Colonic mucosa (tissue), 4 donors: ENCODE results near the gene DGAT2L6. TPM values are rescaled to one million over a fixed set of nuclear protein-coding genes. Genes with fewer than 3 reads are reported as not detected.
"Not testable (repeated sequence)": the region's sequence is repeated elsewhere in the genome, so short reads cannot be mapped to it uniquely, and the experiment has no call there.

Experiments used
- DNase-seq: peaks from one replicate; pipeline ENCODE4 v3.0.0-alpha.2; 2020
- H3K27ac ChIP-seq: fragments of 200-600 bp; one replicate; pipeline ENCODE4 v1.8.0; 2021
- H3K27me3 ChIP-seq: fragments of 200-600 bp; one replicate; pipeline ENCODE4 v1.8.0; 2021
- H3K36me3 ChIP-seq: fragments of 200-600 bp; one replicate; pipeline ENCODE4 v1.8.0; 2021
- H3K4me1 ChIP-seq: fragments of 200-600 bp; one replicate; pipeline ENCODE4 v1.8.0; 2021; ENCODE audit warnings: mild to moderate bottlenecking
- H3K4me3 ChIP-seq: fragments of 200-600 bp; one replicate; pipeline ENCODE4 v1.8.0; 2021
- H3K9ac ChIP-seq, 2 donors: one replicate each; pipeline ENCODE4 v1.7.0; 2013; ENCODE audit warnings: control low read depth in 2 of 2, low read depth in 2 of 2, low read length in 2 of 2
- H3K9me3 ChIP-seq: fragments of 200-600 bp; one replicate; pipeline ENCODE4 v1.8.0; 2021
- intact Hi-C: fragments of 100-400 bp; cut with DNase I; formaldehyde crosslinking; loops from one replicate; pipeline ENCODE4 v1.14.1; 2022
- total RNA-seq, 2 donors: library from RNA; stranded (reverse); fragmentation: NEBNext Ultra II Directional in 1 of 2; extraction: Animal tissue kit (Norgen Biotek cat#: 25700) in 1 of 2; gene quantifications; one replicate each; pipeline ENCODE4 v1.2.1, GENCODE V29; 2021
- TF ChIP-seq, protein P1 (sequence below): fragments of 200-600 bp; IDR thresholded peaks from one replicate; pipeline ENCODE4 v1.8.0; 2022; ENCODE audit warnings: antibody characterized with exemption, mild to moderate bottlenecking
- donor health status: healthy.
- donor health status: DM: no; HTN: no; CAD: no.
- donor health status: DM: no; HTN: no; CAD: no.

Gene DGAT2L6
- total RNA-seq, 2 donors from 2014 or later, result not detected

DNA sequence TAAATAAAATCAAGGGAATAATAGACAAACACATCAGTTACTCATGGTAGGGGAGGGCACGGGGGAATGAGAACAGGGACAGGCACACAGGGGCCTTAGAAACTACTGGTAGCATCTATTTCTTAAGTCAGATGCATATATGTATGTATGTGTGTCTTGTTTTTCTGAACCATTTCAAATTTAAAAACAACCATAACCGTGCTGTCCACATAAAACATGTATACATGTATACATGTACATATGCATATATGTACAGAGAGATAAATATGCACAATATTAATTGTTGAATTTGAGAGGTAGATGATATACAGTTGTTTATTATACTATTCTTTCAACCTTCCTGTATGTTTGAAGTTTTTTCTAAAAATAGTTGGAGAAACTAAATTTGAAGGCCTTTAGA, 49.4 kb downstream of the DGAT2L6 start:
- Histone ChIP-seq H3K27me3 (no peaks in the 10 kb centered on the region), H3K36me3 (no peaks in the 10 kb centered on the region), H3K4me1 (no peaks in the 10 kb centered on the region), H3K27ac (no peak overlapping the region), H3K4me3 (no peak overlapping the region), H3K9ac (no peak overlapping the region), H3K9me3 (no peaks in the 10 kb centered on the region)
- intact Hi-C loops, result no loop called here
- TF ChIP-seq, protein P1, sequence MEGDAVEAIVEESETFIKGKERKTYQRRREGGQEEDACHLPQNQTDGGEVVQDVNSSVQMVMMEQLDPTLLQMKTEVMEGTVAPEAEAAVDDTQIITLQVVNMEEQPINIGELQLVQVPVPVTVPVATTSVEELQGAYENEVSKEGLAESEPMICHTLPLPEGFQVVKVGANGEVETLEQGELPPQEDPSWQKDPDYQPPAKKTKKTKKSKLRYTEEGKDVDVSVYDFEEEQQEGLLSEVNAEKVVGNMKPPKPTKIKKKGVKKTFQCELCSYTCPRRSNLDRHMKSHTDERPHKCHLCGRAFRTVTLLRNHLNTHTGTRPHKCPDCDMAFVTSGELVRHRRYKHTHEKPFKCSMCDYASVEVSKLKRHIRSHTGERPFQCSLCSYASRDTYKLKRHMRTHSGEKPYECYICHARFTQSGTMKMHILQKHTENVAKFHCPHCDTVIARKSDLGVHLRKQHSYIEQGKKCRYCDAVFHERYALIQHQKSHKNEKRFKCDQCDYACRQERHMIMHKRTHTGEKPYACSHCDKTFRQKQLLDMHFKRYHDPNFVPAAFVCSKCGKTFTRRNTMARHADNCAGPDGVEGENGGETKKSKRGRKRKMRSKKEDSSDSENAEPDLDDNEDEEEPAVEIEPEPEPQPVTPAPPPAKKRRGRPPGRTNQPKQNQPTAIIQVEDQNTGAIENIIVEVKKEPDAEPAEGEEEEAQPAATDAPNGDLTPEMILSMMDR, result no peak
- DNase-seq, result no peak

DNA sequence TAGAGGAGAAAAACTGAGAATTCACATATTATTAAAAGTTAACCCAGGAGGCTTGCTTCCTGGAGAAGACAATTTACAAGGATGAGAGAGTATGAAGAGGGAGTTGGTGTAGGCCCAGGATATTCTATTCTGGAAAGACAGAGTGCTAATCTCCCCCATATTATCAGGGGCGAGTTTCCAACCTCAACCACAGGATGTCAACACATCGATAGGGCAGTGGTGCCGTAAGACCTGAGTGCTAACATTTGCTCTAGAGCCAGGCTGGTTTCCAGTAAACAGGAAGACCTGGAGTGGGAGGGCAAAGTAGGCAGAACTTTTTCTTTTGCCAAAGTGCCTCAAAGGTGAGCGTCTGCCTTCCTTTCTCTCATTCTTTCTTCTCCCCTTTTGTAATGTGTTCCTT, 54.4 kb downstream of the DGAT2L6 start:
- Histone ChIP-seq H3K27ac (no peak overlapping the region), H3K9ac (no peak overlapping the region), H3K36me3 (no peaks in the 10 kb centered on the region), H3K9me3 (no peaks in the 10 kb centered on the region), H3K4me1 (no peaks in the 10 kb centered on the region), H3K27me3 (no peaks in the 10 kb centered on the region), H3K4me3 (no peak overlapping the region)
- intact Hi-C loops, result no loop called here
- TF ChIP-seq, protein P1, result no peak
- DNase-seq, result no peak

DNA sequence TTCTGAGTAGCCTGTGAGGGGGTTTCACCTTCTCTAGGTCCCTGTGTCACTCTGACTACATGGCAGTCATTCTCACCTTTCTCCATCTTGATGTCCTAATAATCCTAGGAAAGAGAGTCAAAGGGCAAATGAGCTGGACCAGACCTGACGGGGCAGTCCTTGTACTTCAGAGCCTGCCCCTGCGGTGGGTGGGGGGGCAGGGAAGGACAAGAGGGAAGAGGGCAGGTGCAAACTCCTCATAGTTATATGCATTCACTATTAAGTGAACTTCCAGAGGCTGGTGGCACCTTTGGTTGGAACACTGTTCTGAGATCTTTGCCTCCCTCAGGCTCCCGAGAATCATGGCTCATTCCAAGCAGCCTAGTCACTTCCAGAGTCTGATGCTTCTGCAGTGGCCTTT, 57.1 kb downstream of the DGAT2L6 start, which contains the start of gene AWAT1:
Gene AWAT1, plus strand, starts transcription at position 301 of the 400 bp plus-strand sequence. Its CDS starts 41 bp downstream, at position 342.
- Histone ChIP-seq H3K9me3 (no peaks in the 10 kb centered on the region), H3K4me3 (no peak within 1 kb of the TSS), H3K36me3 (no peaks in the 10 kb centered on the region), H3K9ac (no peak within 1 kb of the TSS), H3K4me1 (no peaks in the 10 kb centered on the region), H3K27me3 (no peaks in the 10 kb centered on the region), H3K27ac (no peak within 1 kb of the TSS)
- intact Hi-C loops, result no loop called here
- no peak for DNase-seq
- TF ChIP-seq, protein P1, result no peak

DNA sequence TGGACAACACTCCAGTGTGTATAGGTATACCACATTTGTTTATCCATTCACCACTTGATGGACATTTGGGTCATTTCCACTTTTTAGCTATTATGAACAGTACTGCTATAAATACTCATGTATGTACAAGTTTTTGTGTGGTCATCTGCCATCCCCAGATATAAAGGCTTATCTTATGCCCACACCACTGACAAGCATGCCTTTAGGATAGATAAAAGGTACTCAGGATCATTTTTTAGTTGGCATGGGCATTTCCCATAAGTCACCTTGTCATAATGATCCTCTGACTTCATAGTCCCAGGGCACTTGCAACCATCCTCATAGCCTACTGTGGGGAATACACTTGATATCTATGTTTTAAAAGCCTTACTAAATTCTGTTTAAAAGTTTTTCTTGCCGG, 63.5 kb downstream of the DGAT2L6 start:
- DNase-seq, result no peak
- no peaks in the 10 kb centered on the region for H3K4me1 ChIP-seq
- H3K9me3 ChIP-seq, result no peaks in the 10 kb centered on the region
- no peaks in the 10 kb centered on the region for H3K27me3 ChIP-seq
- no peak overlapping the region for H3K27ac ChIP-seq
- no peak overlapping the region for H3K9ac ChIP-seq
- H3K36me3 ChIP-seq, result no peaks in the 10 kb centered on the region
- H3K4me3 ChIP-seq, result no peak overlapping the region
- intact Hi-C loops, result no loop called here
- TF ChIP-seq, protein P1, result no peak

DNA sequence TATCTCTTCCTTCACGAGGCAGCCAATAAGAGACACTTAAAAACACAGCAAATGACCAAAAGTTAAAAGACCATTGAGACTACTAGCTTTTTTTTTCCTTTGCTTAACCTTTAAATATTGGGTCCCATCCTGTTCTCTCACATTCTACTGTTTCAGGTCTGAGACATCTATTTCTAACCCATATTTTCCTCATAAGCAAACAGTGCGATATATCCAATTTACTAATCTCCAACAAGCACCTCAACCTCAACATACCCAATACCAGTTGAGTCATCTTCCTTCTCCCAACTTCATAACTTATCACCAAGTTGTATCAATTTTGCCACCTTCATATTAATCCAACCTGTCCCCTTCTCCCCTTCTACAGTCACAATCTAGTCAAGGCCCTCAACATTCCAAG, 64.2 kb downstream of the DGAT2L6 start:
- TF ChIP-seq, protein P1, result no peak
- intact Hi-C loops, result no loop called here
- no peaks in the 10 kb centered on the region for H3K9me3 ChIP-seq
- no peak for DNase-seq
- H3K9ac ChIP-seq, result no peak overlapping the region
- H3K27ac ChIP-seq, result no peak overlapping the region
- H3K4me1 ChIP-seq, result no peaks in the 10 kb centered on the region
- H3K27me3 ChIP-seq, result no peaks in the 10 kb centered on the region
- H3K36me3 ChIP-seq, result no peaks in the 10 kb centered on the region
- H3K4me3 ChIP-seq, result no peak overlapping the region

DNA sequence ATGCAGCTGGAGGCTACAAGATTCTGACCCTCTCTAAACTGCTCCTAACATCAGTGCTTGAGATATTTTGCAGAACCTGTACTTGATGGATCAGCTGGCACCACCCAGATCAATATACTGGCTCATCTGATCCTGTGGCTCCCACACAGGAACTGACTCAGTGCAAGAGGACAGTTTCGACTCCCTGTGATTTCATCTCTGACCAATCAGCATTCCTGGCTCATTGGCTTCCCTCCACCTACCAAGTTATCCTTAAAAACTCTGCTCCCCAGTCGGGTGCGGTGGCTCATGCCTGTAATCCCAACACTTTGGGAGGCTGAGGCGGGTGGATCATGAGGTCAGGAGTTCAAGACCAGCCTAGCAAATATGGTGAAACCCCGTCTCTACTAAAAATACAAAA, 66.3 kb downstream of the DGAT2L6 start:
- DNase-seq, H3K4me3 ChIP-seq, H3K27ac ChIP-seq, H3K9ac ChIP-seq, H3K27me3 ChIP-seq, H3K36me3 ChIP-seq, H3K4me1 ChIP-seq, H3K9me3 ChIP-seq, intact Hi-C loops: not testable (repeated sequence)
